HG03095 (cell line): ENCODE results near the gene UBE2C.
"Not testable (repeated sequence)": the region's sequence is repeated elsewhere in the genome, so short reads cannot be mapped to it uniquely, and the experiment has no call there.

Source experiments
- ATAC-seq: cut with Tn5 transposase; IDR thresholded peaks from one replicate; pipeline ENCODE4 v1.9.1; 2021; ENCODE audit warnings: moderate library complexity; ENCODE audit not compliant: unreplicated experiment

The UBE2C gene

GRCh38 chr20:45829673-45830106, 17.2 kb downstream of the UBE2C start:
- ATAC-seq, result not testable (repeated sequence)

- ATAC-seq, result no peak
Measured at GRCh38 chr20:45832619-45833018, 20.2 kb downstream of the UBE2C start.

GRCh38 chr20:45833030-45833882, 20.8 kb downstream of the UBE2C start, which contains the start of gene SNX21:
TSS of gene SNX21 (plus strand) at chr20:45833799. CDS start at chr20:45833920, 121 bp downstream.
- no peak for ATAC-seq

GRCh38 chr20:45833883-45834796, 21.7 kb downstream of the UBE2C start:
- no peak for ATAC-seq

GRCh38 chr20:45834797-45835161, 22.3 kb downstream of the UBE2C start:
- ATAC-seq, result no peak

- no peak for ATAC-seq
Measured at GRCh38 chr20:45835329-45835765, 22.9 kb downstream of the UBE2C start.

- no peak for ATAC-seq
Measured at GRCh38 chr20:45835825-45836224, 23.4 kb downstream of the UBE2C start.

- ATAC-seq, result no peak
Measured at GRCh38 chr20:45836841-45837240, 24.4 kb downstream of the UBE2C start.

GRCh38 chr20:45840700-45841198, 28.3 kb downstream of the UBE2C start:
- no peak for ATAC-seq

- ATAC-seq, result no peak
Measured at GRCh38 chr20:45841407-45842129, 29.1 kb downstream of the UBE2C start.

GRCh38 chr20:45842169-45842812, 29.8 kb downstream of the UBE2C start:
- no peak for ATAC-seq

GRCh38 chr20:45843506-45843905, 31.1 kb downstream of the UBE2C start:
- ATAC-seq, result no peak

GRCh38 chr20:45845452-45845851, 33.0 kb downstream of the UBE2C start:
- no peak for ATAC-seq

- ATAC-seq, result no peak
Measured at GRCh38 chr20:45848421-45848820, 36.0 kb downstream of the UBE2C start.

GRCh38 chr20:45848969-45849582, 36.6 kb downstream of the UBE2C start:
- no peak for ATAC-seq

GRCh38 chr20:45850238-45850637, 37.8 kb downstream of the UBE2C start:
- ATAC-seq, result no peak

GRCh38 chr20:45850926-45851325, 38.5 kb downstream of the UBE2C start:
- no peak for ATAC-seq

GRCh38 chr20:45851501-45851900, 39.1 kb downstream of the UBE2C start:
- ATAC-seq, result no peak

GRCh38 chr20:45852326-45852725, 39.9 kb downstream of the UBE2C start:
- ATAC-seq, result no peak

- no peak for ATAC-seq
Measured at GRCh38 chr20:45853484-45853883, 41.0 kb downstream of the UBE2C start.
